GM12891 (cell line): ENCODE results near the gene MARCHF3.

Experiments
- PAX5 ChIP-seq: IDR thresholded peaks from 2 replicates; pipeline ENCODE4 v1.6.1; 2011; ENCODE audit warnings: low read length, moderate library complexity, mild to moderate bottlenecking; ENCODE audit not compliant: insufficient read depth, severe bottlenecking
- POLR2A ChIP-seq: IDR thresholded peaks from 2 replicates; pipeline ENCODE4 v1.6.1; 2011; ENCODE audit warnings: low read depth, low read length, control low read depth
- POLR2AphosphoS5 ChIP-seq: IDR thresholded peaks from 2 replicates; pipeline ENCODE4 v1.6.1; 2011; ENCODE audit warnings: low read depth, low read length, control low read depth
- POU2F2 ChIP-seq: IDR thresholded peaks from 2 replicates; pipeline ENCODE4 v1.6.1; 2011; ENCODE audit warnings: low read depth, mild to moderate bottlenecking, control low read depth, low read length, moderate library complexity
- SPI1 ChIP-seq: IDR thresholded peaks from 2 replicates; pipeline ENCODE4 v1.6.1; 2011; ENCODE audit warnings: low read depth, low read length, control low read depth
- TAF1 ChIP-seq: IDR thresholded peaks from 2 replicates; pipeline ENCODE4 v1.6.1; 2011; ENCODE audit warnings: low read depth, low read length, control low read depth

DNA sequence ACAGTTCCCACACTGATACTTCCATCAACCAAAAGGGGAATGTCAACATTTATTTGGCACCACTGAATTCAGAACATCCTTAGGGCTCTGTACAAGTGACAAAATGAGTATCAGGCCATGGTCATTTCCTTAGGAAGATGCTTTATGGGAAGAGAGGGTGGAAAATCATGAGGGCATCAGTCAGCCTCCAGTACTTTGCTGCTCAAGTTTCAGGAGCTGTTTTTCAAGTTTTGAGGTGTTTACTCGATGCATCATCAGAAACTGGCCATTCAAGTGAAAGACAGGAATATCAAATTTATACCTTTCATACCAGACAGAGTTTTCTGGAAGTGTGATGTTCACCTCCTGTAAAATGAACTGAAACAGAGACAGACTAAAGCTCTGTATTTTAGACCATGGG, 21.2 kb upstream of the MARCHF3 start:
- no peak for TF ChIP-seq POLR2A
- TF ChIP-seq SPI1 = no peak
- no peak for TF ChIP-seq POLR2AphosphoS5
- no peak for TF ChIP-seq TAF1
- no peak for TF ChIP-seq PAX5
- no peak for TF ChIP-seq POU2F2
